Chondrocyte (in vitro differentiated cells): ENCODE measurements around the gene BIRC6. TPM values are rescaled to one million over a fixed set of nuclear protein-coding genes. Genes with fewer than 3 reads are reported as not detected.

Experiments
- DNase-seq: peaks from one replicate; pipeline ENCODE4 v3.0.0; 2021; ENCODE audit warnings: mixed read lengths, low spot score
- H3K27ac Mint-ChIP-seq: one replicate; pipeline ENCODE4 v1.8.0; 2021; ENCODE audit warnings: mild to moderate bottlenecking, moderate library complexity, mixed read lengths; ENCODE audit not compliant: unreplicated experiment
- H3K27me3 Mint-ChIP-seq: 2 replicates; pipeline ENCODE4 v1.8.0; 2021; ENCODE audit warnings: low read depth, mixed read lengths
- H3K36me3 Mint-ChIP-seq: 2 replicates; pipeline ENCODE4 v1.8.0; 2021; ENCODE audit warnings: low read depth, mixed read lengths
- H3K4me1 Mint-ChIP-seq: 2 replicates; pipeline ENCODE4 v1.8.0; 2021; ENCODE audit warnings: low read depth, mild to moderate bottlenecking, mixed read lengths
- H3K4me3 Mint-ChIP-seq: one replicate; pipeline ENCODE4 v1.8.0; 2021; ENCODE audit warnings: mild to moderate bottlenecking, moderate library complexity, mixed read lengths; ENCODE audit not compliant: unreplicated experiment
- H3K9me3 Mint-ChIP-seq: 2 replicates; pipeline ENCODE4 v1.8.0; 2021; ENCODE audit warnings: low read depth, mixed read lengths
- CTCF ChIP-seq: fragments of 200-600 bp; sonication (generic); IDR thresholded peaks from 2 replicates; pipeline ENCODE4 v1.5.0; 2021; ENCODE audit warnings: antibody characterized with exemption, mild to moderate bottlenecking, moderate library complexity
- total RNA-seq: library from RNA; stranded (reverse); gene quantifications from 3 replicates; pipeline ENCODE4 v1.2.1, GENCODE V29; 2021

Gene BIRC6
- total RNA-seq, 1 donor from 2014 or later = 76.0 TPM

- peaks cover 13% of the 10 kb centered on the region for H3K36me3 Mint-ChIP-seq
- no peaks in the 10 kb centered on the region for H3K9me3 Mint-ChIP-seq
- H3K27ac Mint-ChIP-seq = peak overlapping the region; percentile 83
- DNase-seq = no peak
- H3K4me3 Mint-ChIP-seq = no peak overlapping the region
- no peaks in the 10 kb centered on the region for H3K27me3 Mint-ChIP-seq
- no peak for TF ChIP-seq CTCF
- H3K4me1 Mint-ChIP-seq = peaks cover 14% of the 10 kb centered on the region
Measured at GRCh38 chr2:32647180-32647651, 290.4 kb downstream of the BIRC6 start.

- H3K9me3 Mint-ChIP-seq = no peaks in the 10 kb centered on the region
- H3K27ac Mint-ChIP-seq = peak overlapping the region; percentile 55
- TF ChIP-seq CTCF = no peak
- peak overlapping the region; percentile 14 for H3K4me3 Mint-ChIP-seq
- peaks cover 8% of the 10 kb centered on the region for H3K36me3 Mint-ChIP-seq
- peaks cover 16% of the 10 kb centered on the region for H3K4me1 Mint-ChIP-seq
- no peak for DNase-seq
- H3K27me3 Mint-ChIP-seq = no peaks in the 10 kb centered on the region
Measured at GRCh38 chr2:32652555-32653209, 295.9 kb downstream of the BIRC6 start.

- H3K27ac Mint-ChIP-seq = no peak overlapping the region
Measured at GRCh38 chr2:32656069-32656468, 299.2 kb downstream of the BIRC6 start.

GRCh38 chr2:32663864-32664263, 307.0 kb downstream of the BIRC6 start:
- H3K27ac Mint-ChIP-seq = peak overlapping the region; percentile 17
- no peak for TF ChIP-seq CTCF
- DNase-seq = no peak

More at GRCh38 chr2:32656069-32656468, 299.2 kb downstream of the BIRC6 start:
- H3K4me1 Mint-ChIP-seq = peaks cover 14% of the 10 kb centered on the region
- peaks cover 3% of the 10 kb centered on the region for H3K9me3 Mint-ChIP-seq
- TF ChIP-seq CTCF = no peak
- peaks cover 1% of the 10 kb centered on the region for H3K36me3 Mint-ChIP-seq
- DNase-seq = no peak
- no peaks in the 10 kb centered on the region for H3K27me3 Mint-ChIP-seq
- no peak overlapping the region for H3K4me3 Mint-ChIP-seq

GRCh38 chr2:32666704-32667103, 309.9 kb downstream of the BIRC6 start:
- H3K36me3 Mint-ChIP-seq = peaks cover 6% of the 10 kb centered on the region
- no peak for DNase-seq
- TF ChIP-seq CTCF = no peak
- H3K27me3 Mint-ChIP-seq = no peaks in the 10 kb centered on the region
- H3K4me3 Mint-ChIP-seq = no peak overlapping the region
- no peak overlapping the region for H3K27ac Mint-ChIP-seq
- no peaks in the 10 kb centered on the region for H3K9me3 Mint-ChIP-seq
- peaks cover 11% of the 10 kb centered on the region for H3K4me1 Mint-ChIP-seq

More at GRCh38 chr2:32663864-32664263, 307.0 kb downstream of the BIRC6 start:
- H3K27me3 Mint-ChIP-seq = no peaks in the 10 kb centered on the region
- no peak overlapping the region for H3K4me3 Mint-ChIP-seq
- peaks cover 11% of the 10 kb centered on the region for H3K4me1 Mint-ChIP-seq
- H3K36me3 Mint-ChIP-seq = peaks cover 4% of the 10 kb centered on the region
- H3K9me3 Mint-ChIP-seq = peaks cover 3% of the 10 kb centered on the region
